Endometrium (tissue), 2 donors: ENCODE results near the gene IP6K2.
"Not testable (repeated sequence)": the region's sequence is repeated elsewhere in the genome, so short reads cannot be mapped to it uniquely, and the experiment has no call there.

ENCODE experiments used
- FAIRE-seq: peaks from 2 replicates; lab custom pipeline; 2012; peaks lifted over from hg19 to GRCh38; lab: Jason Lieb, UNC
- donor health status: control.
- donor health status: control.

Gene IP6K2, protein sequence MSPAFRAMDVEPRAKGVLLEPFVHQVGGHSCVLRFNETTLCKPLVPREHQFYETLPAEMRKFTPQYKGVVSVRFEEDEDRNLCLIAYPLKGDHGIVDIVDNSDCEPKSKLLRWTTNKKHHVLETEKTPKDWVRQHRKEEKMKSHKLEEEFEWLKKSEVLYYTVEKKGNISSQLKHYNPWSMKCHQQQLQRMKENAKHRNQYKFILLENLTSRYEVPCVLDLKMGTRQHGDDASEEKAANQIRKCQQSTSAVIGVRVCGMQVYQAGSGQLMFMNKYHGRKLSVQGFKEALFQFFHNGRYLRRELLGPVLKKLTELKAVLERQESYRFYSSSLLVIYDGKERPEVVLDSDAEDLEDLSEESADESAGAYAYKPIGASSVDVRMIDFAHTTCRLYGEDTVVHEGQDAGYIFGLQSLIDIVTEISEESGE

DNA sequence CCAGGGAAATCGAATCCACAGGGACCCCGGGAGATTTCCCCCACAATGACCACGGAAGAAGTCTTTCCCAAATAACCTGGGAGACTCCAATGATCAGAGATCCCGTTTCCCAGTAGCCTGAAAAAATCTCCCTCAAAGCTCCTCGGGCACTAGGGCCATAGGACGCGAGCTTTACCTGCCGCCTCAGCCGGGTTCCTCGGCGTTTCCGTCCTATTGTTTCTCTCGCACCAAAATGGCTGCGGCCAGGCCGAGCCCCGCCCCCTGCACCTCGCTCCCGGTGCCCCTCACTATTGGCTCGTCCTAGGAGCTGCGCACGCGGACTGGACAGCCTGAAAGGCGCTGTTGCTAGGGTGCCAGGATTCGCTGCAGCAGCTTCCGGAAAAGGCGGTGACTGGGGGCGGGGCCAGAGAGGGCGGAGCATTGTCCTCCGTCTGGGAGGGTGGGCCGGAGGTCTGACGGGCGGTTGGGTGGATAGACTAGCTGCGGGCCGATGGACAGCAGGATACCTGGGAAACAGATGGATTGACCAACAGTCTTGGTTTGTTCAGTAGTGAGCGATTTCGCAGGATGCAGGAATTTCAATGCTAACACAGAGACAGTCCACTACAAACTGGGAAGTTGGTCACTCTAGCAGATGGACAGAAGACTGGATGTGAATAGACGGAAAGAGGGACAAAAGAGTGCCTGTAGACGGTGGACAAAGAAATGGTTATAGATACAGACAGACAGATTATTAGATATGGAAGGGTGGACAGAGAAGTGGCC lies at the start of gene IP6K2:
Gene IP6K2 (minus strand): TSS at position 240 of the 765 bp plus-strand sequence. CDS start 21,930 bp downstream, outside the sequence.
- FAIRE-seq: peak; percentile 94

DNA sequence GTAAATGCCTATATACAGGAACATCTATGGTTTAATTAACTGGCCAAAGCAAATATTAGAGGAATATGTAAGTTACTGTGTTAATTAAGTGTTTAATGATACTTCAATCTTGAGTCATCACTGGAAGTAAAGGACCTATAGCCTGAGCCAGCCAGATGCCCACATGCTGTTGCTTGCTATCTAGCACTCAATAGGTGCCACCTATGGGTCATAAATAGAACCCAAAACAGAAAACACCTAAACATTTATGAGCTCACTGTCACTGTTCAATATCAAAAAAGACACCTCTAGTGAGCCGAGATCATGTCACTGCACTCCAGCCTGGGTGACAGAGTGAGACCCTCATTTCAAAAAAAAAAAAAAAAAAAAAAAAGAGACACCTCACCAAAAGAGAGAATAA lies 48.4 kb upstream of the IP6K2 start:
- no peak for FAIRE-seq

DNA sequence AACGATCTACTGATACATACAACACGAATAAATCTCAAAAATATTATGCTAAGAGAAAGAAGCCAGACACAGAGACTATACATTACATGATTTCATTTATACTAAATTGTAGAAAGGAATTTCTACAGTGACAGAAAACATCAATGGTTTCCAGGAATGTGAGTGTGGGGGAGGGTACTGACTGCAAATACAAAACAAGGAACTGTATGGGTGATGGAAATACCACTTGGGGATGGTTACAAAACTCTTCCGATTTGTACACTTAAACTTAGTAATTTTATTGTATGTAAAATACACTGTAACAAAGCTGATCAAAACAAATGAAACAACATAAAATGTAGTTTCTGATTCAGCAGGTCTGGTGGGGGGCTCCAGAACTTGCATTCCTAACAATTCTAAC lies 45.8 kb upstream of the IP6K2 start:
- no peak for FAIRE-seq

DNA sequence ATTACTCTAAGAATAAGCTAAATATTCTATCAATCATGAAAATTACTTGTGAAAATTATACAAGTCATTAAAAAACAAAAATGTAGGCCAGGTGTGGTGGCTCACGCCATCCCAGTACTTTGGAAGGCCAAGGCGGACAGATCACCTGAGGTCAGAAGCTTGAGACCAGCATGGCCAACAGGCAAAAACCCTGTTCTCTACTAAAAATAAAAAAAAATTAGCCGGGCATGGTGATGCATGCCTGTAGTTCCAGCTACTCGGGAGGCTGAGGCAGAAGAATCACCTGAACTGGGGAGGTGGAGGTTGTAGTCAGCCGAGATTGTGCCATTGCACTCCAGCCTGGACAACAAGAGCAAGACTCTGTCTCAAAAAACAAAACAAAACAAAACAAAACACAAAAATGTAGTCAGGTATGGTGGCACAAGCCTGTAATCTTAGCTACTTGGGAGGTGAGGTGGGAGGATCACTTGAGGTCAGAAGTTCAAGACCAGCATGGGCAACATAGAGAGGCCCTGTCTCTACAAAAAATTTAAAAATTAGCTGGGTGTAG lies 43.0 kb upstream of the IP6K2 start:
- not testable (repeated sequence) for FAIRE-seq

DNA sequence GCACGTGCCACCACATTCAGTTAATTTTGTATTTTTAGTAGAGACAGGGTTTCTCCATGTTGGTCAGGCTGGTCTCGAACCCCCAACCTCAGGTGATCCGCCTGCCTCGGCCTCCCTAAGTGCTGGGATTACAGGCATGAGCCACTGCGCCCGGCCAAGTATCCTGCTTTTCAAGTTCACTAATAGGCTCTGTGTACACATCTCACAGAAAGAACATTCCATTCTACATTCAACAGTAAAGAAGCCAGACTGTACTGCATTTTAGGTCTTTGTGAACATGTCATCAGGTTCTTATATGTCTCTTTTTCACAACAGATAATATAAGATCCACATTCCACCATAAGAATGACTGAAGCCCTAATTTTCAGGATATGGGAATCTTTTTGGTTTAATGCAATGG lies 42.5 kb upstream of the IP6K2 start:
- FAIRE-seq: not testable (repeated sequence)

DNA sequence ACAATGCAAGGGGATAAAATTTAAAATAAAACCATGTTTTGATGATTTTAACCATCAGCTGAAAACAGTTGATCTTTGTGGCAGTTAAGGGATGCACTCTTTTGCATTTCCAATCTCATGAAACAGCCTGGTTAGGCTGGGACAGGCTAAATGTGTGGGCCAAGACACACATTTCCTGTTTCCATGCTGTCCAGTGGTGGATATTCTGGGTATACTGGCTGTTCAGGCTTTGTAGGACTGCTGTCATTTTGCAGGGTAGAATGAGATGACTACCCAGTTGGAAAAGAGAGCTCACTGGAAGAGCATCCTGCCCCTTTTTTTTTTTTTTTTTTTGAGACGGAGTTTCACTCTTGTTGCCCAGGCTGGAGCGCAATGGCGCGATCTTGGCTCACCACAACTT lies 42.0 kb upstream of the IP6K2 start:
- no peak for FAIRE-seq

DNA sequence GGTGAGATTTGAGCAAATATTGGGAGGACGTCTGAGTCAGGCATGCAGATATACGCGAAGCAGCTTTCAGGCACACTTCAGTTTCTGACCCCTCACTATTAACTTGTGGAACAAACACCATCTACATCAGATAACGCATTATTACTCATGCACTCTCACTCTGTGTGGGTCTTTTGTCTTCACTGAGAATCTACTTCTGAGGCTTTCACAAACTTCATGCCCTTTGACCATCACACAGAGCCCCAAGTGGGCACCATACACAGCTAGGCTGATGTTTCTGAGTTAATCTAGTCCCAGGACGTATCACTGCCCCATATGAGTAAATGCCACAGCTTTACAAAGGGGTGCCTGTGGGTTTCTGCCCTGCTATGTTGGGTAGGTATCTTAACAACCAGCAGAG lies 39.6 kb upstream of the IP6K2 start:
- FAIRE-seq: no peak

DNA sequence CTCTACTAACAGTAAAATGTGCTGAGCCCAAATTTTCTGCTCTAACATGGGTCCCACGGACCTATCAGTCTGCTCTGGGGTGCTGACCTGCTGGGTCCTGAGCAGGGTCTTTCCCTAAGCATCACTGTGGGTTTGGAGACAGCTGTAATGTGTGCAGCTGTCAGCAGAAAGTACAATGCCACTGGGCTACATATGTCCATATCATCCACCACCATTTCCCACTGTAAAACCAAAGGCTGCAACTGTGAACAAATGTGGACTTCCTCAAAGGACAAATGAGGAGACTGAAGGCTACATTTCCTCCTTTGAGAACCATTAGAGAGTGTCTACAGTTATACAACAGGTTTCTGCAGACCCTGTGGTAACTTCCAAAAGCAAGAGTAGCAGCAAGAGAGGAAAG lies 33.8 kb upstream of the IP6K2 start:
- FAIRE-seq: no peak

DNA sequence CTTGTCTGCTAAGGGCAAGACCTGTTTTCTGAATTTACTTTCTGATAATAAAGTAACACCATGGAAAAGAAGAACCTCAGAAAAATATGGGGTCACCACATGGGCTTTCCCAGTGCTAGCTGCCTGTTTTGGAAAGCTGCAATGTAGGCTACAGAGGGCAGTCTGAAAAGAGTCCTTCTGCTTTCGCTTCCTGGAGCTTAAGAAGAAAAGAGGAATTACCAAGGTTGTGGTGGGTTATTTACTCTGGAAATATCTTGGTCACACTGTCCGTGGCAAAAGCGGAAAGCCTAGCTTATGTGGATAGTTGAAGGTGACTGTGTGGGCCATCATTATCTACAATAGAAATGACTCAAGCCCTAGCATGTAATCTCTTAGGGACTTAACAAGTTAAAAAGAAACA lies 31.7 kb upstream of the IP6K2 start:
- no peak for FAIRE-seq

DNA sequence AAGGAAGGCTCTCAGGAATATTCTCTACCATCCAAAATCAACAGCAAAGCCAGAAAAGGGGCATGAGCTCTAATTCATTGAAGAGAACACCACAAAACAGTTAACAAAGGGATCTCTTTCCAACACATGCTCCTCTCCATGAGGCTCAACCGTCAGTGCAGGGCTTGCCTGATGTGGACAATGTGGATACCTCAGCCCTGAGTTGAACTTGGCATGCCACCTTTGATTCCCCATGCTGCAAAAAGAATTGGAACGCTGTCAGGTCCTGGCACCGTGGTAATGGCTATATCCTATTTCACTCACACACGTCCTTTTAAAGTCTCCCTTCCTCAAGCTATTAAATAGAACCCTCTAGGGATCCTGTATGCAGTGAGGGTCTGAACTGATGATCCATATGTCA lies 30.7 kb upstream of the IP6K2 start:
- FAIRE-seq: no peak

DNA sequence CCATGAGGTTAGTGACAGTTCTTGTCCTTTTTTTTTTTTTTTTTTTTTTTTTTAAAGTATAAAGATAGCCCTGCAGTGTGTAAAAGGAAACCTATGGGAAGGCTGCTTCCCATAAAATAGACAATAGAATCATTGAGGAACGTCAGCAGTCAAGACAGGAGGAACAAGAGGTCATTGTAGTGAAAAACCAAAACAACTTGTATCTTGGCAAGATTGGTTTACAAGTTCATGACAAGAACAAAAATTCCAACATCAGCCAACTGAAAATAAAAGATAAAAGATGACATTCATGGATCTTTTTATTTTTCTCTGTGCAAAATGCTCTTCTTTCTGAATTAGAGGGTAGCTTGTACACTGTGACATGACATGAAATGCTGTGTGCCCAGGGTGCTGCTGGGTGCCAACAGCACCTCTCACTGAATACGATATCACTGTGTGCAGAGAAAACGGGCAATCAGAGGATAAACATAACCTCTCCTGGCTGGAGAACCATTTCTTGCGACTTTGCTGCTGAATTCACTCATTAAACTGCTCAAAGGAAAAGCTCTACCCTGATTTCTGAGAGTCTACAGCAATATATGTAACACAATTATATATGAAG lies 30.1 kb upstream of the IP6K2 start:
- no peak for FAIRE-seq

DNA sequence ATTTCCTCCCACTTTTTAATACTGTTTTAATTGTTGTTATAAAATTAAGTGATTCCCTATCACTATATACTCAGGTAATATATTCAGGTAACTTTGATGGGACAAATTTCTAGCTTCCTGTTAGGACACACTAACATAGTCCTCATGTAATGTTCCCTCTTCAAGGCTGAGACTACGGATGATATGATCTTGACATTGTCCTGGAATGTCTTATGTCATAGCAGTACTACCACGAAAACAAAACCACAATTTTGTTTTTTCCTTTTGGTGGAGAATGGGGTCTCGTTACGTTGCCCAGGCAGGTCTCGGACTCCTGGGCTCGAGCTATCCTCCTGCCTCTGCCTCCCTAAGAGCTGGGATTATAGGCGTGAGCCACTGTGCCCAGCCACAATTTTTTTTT lies 26.8 kb upstream of the IP6K2 start:
- no peak for FAIRE-seq

DNA sequence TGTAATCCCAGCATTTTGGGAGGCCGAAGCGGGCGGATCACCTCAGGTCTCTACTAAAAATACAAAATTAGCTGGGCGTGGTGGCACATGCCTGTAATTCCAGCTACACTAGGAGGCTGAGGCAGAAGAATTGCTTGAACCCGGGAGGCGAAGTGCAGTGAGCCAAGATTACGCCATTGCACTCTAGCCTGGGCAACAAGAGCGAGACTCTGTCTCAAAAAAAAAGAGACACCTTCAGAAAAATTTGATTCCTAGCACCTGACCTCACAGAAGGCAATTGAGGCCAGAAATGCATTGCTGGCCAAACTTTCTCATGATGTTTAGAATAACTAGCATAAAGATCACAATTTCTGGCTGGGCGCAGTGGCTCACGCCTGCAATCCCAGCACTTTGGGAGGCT lies 24.2 kb upstream of the IP6K2 start:
- FAIRE-seq: not testable (repeated sequence)

DNA sequence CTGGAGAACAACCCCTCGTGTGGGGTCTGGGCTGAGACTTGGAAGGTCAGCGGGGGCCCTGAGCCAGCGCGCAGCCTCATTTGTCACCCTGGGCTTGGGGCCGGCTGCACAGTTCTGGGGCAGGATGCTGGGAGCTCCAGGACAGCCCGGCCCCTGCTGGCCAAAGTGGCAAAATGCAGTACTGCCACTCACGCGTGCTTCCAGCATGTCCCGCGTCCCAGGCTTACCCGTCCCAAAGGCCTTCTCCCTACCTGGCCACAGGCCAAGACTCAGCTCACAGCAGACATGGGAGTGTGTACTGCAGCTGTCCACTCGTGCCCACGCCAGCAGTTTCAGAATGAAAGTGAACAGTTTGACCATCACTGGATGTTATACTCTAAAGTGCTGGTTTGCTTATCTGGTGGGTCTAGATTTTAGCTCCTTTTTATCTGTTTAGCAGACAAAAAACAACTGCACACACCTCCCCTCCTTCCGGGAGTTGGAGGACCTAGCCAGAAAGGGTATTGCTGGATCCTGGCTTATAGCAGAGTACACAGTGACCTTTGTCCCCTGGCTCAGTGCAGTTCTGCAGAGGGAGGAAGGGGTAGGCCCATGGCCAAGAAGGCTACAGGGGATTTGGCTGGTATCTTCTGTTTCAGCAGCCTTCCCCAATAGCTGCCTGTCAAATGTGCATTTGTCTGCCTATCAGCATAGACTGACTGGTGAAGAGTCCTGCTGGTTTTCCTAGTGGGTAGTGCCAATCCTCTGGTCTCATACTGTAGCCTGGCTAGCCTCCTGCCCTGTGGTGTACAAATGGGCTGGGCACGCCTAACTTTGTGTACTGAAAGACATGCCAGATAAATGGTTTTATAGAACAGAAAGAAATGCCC lies 23.2 kb upstream of the IP6K2 start:
- no peak for FAIRE-seq

DNA sequence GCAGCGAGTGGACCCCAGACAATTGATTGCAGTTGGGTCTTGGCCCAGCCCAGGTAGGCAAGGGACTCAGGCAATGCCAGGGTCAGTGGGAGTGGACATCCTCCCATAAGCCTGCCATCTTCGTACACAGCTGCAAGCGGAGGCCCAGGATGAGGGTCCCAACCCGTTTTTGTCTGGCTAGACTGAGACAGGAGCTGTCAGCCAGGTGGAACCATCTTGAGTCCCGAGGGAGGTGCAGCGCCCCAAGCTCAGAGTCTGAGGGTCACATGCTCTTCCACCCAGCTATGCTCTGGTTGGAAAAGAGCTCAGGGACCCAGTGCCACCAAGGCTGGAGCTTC lies 22.6 kb upstream of the IP6K2 start:
- FAIRE-seq: no peak

DNA sequence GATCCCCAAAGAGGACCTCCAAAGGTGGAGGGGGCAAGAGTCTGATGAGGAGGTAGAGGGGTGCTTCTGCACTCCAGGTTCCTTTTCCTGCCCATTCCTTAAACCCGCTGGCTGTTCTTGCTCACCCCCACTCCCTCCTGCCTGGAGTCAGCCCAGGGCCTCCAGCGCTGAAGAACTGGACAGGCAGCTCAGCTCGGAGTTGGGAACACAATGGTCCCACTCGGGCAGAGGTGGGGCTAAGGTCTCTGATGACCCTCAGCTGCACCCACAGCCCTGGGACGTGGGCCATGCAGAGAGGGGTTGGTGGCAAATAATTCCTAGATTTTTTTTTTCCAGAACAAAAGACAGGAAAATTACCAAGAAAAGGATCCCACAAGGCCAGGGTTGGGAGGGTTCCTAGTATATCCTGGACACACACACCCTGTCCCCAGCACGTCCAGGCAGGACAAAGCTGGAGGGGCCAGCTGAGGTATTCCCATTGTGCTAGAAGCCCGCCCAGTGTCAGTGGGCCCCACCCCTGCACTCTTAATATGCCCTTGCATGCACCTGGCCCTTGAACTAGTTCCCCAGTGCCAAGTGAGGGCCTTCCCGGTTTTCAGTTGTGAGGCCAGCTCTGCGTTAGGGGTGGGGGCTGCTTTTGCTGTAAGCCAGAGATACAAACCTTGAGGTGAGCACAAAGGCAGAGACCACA lies 22.1 kb upstream of the IP6K2 start:
- FAIRE-seq: no peak

DNA sequence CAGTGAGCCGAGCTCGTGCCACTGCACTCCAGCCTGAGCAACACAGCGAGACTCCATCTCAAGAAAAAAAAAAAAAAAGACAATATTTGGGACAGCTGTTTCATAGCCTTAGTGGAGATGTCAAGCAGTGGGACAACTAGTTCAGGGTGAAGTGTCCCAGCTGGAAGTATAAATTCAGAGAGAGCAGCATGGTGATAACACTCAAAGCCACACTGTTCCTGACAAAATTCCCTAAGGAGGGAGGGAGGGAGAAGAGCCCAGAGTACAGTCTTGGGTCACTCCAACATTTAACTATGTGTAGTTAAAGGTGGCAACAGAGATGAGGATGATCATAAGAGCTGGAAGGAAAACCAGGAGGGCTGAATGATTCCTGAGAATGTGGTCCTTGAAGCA lies 21.1 kb upstream of the IP6K2 start:
- FAIRE-seq: no peak

DNA sequence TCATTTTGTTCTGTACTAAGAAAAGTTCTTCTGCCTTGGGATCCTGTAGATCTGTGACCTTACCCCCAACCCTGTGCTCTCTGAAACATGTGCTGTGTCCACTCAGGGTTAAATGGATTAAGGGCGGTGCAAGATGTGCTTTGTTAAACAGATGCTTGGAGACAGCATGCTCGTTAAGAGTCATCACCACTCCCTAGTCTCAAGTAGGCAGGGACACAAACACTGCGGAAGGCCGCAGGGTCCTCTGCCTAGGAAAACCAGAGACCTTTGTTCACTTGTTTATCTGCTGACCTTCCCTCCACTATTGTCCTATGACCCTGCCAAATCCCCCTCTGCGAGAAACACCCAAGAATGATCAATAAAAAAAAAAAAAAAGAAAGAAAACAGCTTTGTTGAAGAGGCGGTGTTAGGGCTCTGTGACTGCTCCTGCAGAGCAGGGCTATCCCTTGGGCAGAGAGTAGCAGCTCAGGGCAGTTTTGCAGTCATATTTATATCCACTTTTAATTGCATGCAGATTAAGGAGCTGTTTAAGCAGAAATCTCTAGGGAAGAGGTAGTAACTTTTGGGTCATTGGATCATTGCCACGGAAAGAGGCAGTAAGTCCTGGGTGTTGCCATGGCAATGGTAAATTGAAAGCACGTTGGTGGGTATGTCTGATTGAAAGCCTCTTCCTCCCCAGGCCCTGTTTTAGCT lies 18.2 kb upstream of the IP6K2 start:
- not testable (repeated sequence) for FAIRE-seq

DNA sequence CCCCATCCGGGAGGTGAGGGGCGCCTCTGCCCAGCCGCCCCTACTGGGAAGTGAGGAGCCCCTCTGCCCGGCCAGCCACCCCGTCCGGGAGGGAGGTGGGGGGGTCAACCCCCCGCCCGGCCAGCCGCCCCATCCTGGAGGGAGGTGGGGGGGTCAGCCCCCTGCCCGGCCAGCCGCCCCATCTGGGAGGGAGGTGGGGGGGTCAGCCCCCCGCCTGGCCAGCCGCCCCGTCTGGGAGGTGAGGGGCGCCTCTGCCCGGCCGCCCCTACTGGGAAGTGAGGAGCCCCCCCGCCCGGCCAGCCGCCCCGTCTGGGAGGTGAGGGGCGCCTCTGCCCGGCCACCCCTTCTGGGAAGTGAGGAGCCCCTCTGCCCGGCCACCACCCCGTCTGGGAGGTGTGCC lies 17.5 kb upstream of the IP6K2 start:
- not testable (repeated sequence) for FAIRE-seq

DNA sequence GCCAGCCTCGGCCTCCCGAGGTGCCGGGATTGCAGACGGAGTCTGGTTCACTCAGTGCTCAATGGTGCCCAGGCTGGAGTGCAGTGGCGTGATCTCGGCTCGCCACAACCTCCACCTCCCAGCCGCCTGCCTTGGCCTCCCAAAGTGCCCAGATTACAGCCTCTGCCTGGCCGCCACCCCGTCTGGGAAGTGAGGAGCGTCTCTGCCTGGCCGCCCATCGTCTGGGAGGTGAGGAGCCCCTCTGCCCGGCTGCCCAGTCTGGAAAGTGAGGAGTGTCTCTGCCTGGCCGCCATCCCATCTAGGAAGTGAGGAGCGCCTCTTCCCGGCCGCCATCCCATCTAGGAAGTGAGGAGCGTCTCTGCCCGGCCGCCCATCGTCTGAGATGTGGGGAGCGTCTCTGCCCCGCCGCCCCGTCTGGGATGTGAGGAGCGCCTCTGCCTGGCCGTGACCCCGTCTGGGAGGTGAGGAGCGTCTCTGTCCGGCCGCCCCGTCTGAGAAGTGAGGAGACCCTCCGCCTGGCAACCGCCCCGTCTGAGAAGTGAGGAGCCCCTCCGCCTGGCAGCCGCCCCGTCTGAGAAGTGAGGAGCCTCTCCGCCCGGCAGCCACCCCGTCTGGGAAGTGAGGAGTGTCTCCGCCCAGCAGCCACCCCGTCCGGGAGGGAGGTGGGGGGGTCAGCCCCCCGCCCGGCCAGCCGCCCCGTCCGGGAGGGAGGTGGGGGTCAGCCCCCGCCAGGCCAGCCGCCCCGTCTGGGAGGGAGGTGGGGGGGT lies 16.9 kb upstream of the IP6K2 start:
- FAIRE-seq: not testable (repeated sequence)
